Measurements from ENCODE around the gene NKTR.

DNA sequence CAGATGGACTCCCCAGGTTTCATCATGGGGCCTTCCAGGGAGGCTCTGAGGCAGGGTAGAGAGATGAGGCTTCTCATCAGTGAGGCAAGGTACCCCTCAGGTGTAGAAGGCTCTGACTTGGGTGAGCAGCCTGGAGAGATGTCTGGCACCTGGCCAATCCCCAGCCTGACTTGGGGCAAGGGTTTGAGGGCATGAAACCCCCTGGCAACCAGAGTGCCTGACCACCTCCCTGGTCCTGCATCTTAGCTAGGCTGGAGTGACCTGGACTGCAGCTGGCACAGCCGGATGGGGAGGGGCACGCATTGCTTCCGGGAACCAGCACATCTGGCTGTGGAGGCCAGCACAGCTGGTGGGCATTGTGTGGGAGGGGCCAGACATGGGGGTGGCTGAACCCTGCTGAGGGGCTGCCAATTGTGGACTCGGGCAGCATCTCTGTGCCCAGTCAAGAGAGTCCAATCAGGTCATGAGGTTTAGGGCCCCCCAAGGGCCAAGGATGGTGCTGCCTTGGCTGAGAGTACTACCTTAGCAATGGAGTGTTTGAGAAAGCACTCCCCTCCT is 54.9 kb downstream of the NKTR start:
- TF ChIP-seq POLR2A (IDR thresholded peaks at IDR 0.05) = no peak
- TF ChIP-seq, protein P1, sequence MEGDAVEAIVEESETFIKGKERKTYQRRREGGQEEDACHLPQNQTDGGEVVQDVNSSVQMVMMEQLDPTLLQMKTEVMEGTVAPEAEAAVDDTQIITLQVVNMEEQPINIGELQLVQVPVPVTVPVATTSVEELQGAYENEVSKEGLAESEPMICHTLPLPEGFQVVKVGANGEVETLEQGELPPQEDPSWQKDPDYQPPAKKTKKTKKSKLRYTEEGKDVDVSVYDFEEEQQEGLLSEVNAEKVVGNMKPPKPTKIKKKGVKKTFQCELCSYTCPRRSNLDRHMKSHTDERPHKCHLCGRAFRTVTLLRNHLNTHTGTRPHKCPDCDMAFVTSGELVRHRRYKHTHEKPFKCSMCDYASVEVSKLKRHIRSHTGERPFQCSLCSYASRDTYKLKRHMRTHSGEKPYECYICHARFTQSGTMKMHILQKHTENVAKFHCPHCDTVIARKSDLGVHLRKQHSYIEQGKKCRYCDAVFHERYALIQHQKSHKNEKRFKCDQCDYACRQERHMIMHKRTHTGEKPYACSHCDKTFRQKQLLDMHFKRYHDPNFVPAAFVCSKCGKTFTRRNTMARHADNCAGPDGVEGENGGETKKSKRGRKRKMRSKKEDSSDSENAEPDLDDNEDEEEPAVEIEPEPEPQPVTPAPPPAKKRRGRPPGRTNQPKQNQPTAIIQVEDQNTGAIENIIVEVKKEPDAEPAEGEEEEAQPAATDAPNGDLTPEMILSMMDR (IDR thresholded peaks at IDR 0.05) = no peak

Data from lower leg skin (tissue), 3 donors.